ENCODE measurements around the gene CHST7. TPM values are rescaled to one million over a fixed set of nuclear protein-coding genes. Genes with fewer than 3 reads are reported as not detected.

The CHST7 gene
- total RNA-seq, 1 experiment from 2014 or later, result 7.7 TPM

GRCh38 chrX:46595084-46595483 is 21.5 kb downstream of the CHST7 start:
- POLR2A ChIA-PET, result no interaction called here

More at GRCh38 chrX:46595084-46595483, 21.5 kb downstream of the CHST7 start:
- H4K20me1 ChIP-seq (ENCODE audit: insufficient read depth), result no peaks in the 10 kb centered on the region
- no peaks in the 10 kb centered on the region for H3K36me3 ChIP-seq (ENCODE audit: control insufficient read depth in 1 of 2, insufficient read depth in 2 of 2, low read length in 2 of 2)
- H3K9ac ChIP-seq (ENCODE audit: low read length), result no peak overlapping the region
- no peak for TF ChIP-seq JUND (IDR thresholded peaks at IDR 0.05)
- TF ChIP-seq EZH2phosphoT487 (IDR thresholded peaks at IDR 0.05; ENCODE audit: borderline replicate concordance), result no peak
- no peak for TF ChIP-seq TCF7L2 (IDR thresholded peaks at IDR 0.05; ENCODE audit: borderline replicate concordance, extremely low read depth, insufficient read depth, insufficient read length)
- TF ChIP-seq CBX3 (IDR thresholded peaks at IDR 0.05; ENCODE audit: low read depth), result no peak
- TF ChIP-seq CEBPB (IDR thresholded peaks at IDR 0.05; ENCODE audit: low read depth), result no peak
- TF ChIP-seq EZH2 (IDR thresholded peaks at IDR 0.05), result no peak
- no peak for TF ChIP-seq SP1 (IDR thresholded peaks at IDR 0.05; ENCODE audit: low read depth)
- TF ChIP-seq CTCF (IDR thresholded peaks at IDR 0.05 in 2 of 3, conservative IDR thresholded peaks at IDR 0.05 in 1 of 3; ENCODE audit: borderline replicate concordance in 1 of 3, insufficient read depth in 1 of 3, low read depth in 2 of 3, low read length in 2 of 3), result no peak
- no peak for TF ChIP-seq SIN3A (IDR thresholded peaks at IDR 0.05; ENCODE audit: low read depth)
- no peak for TF ChIP-seq ATF3 (IDR thresholded peaks at IDR 0.05)
- TF ChIP-seq POLR2A (IDR thresholded peaks at IDR 0.05; ENCODE audit: borderline replicate concordance, extremely low read depth, insufficient read depth, insufficient read length), result no peak
- no peak for TF ChIP-seq RAD21 (IDR thresholded peaks at IDR 0.05; ENCODE audit: low read depth)
- TF ChIP-seq SRF (IDR thresholded peaks at IDR 0.05; ENCODE audit: low read depth), result no peak
- TF ChIP-seq FOSL1 (IDR thresholded peaks at IDR 0.05; ENCODE audit: low read depth), result no peak
- no peak for TF ChIP-seq POLR2AphosphoS5 (IDR thresholded peaks at IDR 0.05; ENCODE audit: low read depth, low read length)
- TF ChIP-seq MAX (IDR thresholded peaks at IDR 0.05), result no peak
- no peak for TF ChIP-seq EGR1 (IDR thresholded peaks at IDR 0.05; ENCODE audit: low read depth)
- no TSS peak for BruUV-seq (replicated peaks)
- intact Hi-C loops (cut with micrococcal nuclease), result no loop called here
- ATAC-seq (no peak), DNase-seq (ENCODE audit: low read depth, low spot score) (no peak)
- peaks cover 6 to 8% of the 10 kb centered on the region in 2 experiments for H3K4me1 ChIP-seq (ENCODE audit: control insufficient read depth in 1 of 2, insufficient read depth in 2 of 2, low read length in 2 of 2)
- H3K4me2 ChIP-seq (ENCODE audit: low read length), result no peak overlapping the region
- no peaks in the 10 kb centered on the region for H3K9me2 ChIP-seq (ENCODE audit: insufficient read depth)
- CTCF ChIA-PET, result no interaction called here
- RAD21 ChIA-PET (ENCODE audit: low non-redundant PET in 1 of 2, low total read pairs in 2 of 2, uncharacterized antibody in 2 of 2, unreplicated experiment in 2 of 2), result no interaction called here
- H3K27me3 ChIP-seq (ENCODE audit: insufficient read depth, low read length), result no peaks in the 10 kb centered on the region
- no peak overlapping the region for H3K4me3 ChIP-seq (replicated peaks in 1 of 2; ENCODE audit: low read depth in 1 of 2, low read length in 2 of 2)
- no peaks in the 10 kb centered on the region for H3K9me3 ChIP-seq (ENCODE audit: control insufficient read depth in 1 of 2, insufficient read depth in 1 of 2, low read depth in 1 of 2, low read length in 2 of 2)
- H3K27ac ChIP-seq (ENCODE audit: low read depth, low read length), result no peak overlapping the region
- peaks cover 8% of the 10 kb centered on the region; the same call in 1 of the 2 replicates for H3K79me2 ChIP-seq (ENCODE audit: insufficient read depth, low read length)
- H2AFZ ChIP-seq (ENCODE audit: low read depth, low read length, poor library complexity, severe bottlenecking), result no peak overlapping the region

Data from HCT116 (cell line).